ENCODE data around the gene GLIS1.

GLIS1 gene

GRCh38 chr1:53554592-53555305 is 184.2 kb downstream of the GLIS1 start:
- no peak for DNase-seq

DNA sequence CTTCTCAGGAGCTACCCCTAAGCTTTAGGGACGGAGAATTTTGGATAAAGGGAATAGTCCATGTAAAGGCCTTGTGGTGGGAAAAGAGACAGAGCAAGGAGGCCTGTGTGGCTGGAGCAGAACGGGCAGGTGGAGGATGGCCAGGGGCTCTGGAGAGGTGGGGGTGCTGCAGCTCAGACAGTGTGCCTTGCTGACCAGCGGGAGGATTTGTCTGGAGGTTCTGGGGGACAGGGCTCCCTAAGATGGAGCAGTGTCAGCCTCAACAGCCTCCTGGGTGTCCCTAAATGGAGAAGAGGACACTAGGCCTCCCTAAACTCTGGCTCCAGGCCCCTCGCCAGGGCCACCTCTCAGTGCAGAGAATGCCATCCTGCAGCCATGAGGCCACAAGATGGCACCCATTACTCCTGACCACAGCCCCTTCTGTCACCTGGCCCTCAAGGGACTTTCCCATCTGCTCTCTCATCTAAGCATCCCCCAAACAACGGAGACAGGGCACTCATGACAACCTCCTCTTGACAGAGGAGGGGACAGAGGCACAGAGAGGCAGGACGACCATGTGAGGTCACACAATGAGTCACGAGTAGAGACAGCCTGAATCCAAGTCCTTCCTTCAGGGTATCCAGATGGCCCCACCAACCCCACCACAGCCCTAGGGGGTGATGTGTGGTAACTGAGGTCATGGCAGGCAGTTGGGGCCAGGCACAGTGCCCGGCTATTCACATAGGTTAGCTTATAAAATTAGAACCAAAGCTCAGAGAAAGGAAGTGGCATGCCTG is 185.0 kb downstream of the GLIS1 start:
- no peak for DNase-seq

- no peak for DNase-seq
Measured at GRCh38 chr1:53552981-53553733, 185.8 kb downstream of the GLIS1 start.

DNA sequence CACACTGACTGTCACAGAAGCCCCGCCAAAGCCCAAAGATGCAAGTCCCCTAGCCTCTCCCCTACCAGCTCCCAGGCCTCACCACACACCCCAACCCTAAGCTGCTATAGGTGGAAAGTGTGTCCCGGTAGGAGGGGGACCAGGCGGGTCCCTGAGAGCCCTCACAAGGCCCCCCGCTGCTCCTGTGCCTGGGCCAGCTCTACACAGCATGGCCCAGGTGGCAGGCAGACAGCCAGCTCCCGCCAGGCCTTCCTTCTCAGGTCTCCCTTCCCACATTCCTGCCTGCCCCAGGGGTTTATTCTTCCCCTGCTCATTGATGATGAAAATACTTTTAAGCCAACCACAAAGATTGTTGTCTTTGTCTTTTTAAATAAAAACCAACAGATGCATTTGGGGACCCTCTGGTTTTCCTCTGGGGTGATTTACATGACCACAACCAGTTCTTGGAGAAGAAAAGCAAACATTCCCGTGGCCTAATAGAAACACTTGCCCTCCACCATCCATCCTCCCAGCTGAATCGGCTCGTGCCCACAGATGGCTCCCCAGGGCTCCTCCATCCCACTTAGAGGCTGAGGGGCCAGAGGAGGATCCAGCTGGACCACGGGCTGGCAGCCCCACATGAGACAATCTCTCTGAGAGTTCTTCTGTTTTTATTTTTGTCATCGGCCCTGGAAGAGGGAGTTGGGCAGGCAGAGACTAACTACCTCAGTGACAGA is 186.7 kb downstream of the GLIS1 start:
- DNase-seq: no peak

DNA sequence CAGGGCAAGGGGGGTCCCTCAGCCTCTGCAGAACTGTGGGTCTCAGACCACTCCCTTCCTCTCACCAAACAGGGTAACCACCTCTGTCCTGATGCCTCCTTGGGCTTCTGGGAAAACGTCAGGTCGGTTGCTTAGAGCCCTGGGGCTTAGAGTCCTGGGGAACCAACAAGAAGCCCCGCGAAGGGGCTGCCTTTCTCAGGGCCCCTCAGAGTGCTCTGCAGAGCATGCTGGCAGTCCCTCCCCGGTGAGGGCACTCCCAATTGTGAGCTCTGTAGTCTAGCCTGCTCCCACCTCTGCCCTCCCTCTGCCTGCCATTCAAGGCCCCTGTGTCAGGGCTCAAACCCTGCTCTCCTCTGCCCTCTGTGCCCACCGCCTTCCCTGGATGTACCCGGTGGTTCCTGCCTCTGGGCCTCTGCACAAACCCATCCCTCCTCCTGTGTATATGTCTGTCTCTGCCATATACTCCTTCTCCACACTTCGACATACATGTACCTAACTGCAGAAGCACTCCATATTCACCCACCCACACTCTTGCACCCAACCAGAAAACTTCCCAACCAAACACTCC is 187.5 kb downstream of the GLIS1 start:
- no peak for DNase-seq

DNA sequence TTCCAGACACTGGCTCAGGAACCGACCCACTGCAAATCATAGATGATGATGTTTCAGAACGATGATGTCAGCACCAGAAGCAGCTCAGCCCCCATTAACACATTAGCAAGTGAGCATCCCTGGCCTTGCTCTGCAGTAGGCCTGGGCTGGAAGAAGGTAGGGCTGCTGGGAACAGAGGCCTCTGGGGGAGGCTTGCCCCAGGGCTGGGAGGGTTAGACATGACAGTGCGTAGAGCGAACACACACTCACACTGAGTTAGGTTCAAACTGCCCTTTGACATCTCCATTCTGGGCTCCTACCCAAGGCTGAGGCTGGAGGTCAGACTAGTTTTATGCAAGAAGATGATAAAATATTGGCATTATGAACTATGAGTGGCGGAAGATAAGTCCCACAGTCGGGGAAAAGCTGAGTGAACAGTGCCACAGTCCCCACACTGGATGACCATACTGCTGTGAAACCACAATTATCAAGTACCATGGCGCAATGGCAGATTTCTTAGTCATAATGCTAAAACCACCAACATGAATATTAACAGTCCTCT is 188.7 kb downstream of the GLIS1 start:
- no peak for DNase-seq

DNA sequence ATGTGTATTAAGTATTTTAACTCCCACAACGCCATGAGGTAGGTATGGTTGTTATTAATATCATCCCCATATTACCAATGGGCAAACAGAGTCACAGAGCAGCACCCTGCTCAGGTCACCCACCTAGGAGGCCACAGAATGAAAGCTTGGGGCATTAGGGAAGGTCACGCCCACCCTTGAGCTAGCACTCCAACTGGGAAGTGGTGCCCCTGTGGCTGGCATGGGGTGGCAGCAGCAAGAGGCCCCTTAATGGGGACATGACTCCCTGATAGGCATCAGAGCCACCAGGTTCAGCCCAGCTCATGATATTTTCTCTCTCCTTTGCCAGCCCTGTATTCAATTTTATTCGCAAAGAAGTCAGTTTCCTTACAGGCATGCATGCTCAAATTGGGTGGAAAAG is 189.2 kb downstream of the GLIS1 start:
- no peak for DNase-seq

- DNase-seq: no peak
Measured at GRCh38 chr1:53549287-53549686, 189.7 kb downstream of the GLIS1 start.

DNA sequence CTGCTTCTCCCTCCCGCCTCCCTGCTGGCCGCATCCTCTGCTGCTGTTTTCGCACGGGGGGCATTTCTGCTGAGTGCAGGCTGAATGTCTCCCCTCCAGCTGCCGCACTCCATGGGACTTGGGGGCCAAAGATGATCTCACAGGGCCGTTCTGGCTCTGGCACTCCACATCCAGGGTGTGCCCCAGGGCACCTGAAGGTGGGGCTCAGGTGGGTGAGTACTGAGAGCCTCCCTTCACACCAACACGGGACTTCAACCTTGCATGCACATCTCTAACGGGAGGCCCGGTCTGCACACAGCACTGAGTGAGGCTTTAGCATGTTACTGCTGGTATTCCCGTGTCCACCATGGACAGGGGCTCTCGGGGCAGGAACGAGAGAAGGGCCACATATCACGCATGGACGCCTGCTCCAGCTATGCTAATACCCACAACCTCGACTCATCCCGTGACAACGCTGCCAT is 190.9 kb downstream of the GLIS1 start:
- DNase-seq: no peak

DNA sequence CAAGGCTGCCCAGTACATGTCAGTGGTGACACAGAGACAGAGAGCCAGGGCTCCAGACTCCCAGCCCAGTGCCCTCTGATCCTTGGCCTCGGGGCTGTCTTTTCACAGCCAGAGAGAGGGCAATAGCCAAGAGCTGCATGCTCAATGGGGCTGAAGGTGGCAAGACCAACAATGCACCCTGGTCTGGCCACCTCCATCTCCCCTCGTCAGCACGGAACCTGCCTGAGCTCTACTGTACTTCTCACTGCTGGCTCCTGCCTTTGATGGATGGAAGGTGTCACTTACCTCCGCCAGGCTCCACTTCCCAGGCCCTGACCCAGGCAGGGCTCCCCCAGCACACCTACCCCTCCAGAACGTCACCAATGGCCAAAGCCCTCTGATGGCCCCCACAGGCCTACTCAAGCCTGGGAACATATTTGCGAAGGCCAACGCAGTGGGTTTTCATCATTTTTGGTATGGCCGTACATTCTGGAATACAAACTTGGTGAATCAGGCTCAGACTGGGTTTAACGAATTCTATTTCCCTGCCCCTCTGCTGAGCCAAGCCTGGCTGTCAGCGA is 191.7 kb downstream of the GLIS1 start:
- DNase-seq: no peak

- no peak for DNase-seq
Measured at GRCh38 chr1:53546409-53547155, 192.4 kb downstream of the GLIS1 start.

DNA sequence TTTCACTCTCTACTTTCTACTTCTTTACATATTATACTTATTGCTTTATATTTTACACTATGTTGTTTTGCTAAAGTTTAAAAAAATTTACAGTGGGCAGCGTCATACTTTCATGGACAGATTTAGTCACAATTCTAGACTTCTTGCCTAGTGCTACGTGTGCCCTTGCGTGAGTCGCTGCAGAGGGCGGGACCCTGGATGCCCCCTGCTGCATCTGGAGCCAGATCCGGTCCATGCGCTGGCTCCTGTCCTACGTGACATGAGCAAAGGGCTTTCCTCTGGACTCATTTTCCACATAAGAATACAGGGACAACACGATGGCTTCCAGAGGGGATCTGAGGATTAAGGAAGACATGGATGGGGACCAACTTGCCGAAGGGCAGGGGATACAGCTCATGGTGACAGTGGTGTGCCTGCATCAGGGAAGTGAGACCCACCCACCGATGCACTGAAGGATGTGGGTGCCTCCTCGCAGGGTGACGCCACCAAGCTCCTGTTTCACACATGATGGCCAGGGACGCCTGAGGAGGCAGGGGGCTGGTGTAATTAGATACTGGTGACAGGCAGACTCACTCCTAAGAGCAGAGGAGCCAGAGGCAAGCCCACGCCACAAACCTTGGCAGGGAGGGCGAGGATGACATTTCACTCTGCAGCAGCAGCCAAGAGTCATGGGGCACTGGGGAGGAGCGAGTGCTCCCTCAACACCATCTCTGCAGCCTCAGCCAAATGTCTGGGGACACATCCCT is 193.1 kb downstream of the GLIS1 start:
- DNase-seq: no peak

- DNase-seq: no peak
Measured at GRCh38 chr1:53544728-53545515, 194.0 kb downstream of the GLIS1 start.

DNA sequence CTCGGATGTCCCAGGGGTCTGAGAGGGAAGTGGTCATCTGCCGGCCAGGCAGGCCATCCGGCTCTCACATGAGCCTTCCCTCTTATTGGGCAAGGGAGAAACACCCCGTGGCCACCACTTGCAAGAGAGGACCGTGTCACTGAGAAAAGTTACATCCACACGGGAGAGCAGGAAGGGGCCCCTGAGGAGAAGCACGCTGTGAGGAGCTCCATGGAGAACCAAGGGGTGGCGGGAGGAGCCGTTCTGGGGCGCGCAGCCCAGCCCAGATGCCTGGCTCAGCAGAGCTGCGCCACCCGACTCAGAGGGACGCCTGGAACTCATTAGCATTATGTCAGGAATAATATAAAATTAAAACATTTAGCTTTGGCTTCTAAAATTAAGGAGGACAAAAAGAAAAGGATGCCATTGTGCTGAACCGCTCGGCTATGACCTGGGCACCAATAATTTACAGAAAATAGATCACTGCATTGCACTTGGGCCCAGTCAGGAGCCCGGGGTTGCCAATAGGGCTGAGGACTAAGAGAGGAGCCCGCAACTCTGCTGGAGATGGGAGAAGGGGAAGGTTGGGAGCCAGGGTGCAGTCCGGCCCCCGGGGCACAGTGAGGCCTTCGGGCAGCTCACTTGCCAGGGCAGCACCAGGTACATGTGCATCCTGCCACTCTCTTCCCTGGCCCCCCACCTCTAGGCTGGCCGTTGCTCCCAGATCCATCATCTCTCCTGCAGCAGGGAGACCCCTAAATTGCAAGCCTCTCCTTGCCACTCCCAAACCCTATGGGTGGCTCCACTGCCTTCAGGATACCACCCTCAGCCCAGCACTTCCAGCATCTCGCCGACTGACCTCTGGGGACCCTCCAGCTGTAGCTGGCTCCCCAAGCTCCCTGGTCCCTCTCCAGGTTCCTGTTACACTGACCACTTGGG is 194.9 kb downstream of the GLIS1 start:
- DNase-seq: no peak

GRCh38 chr1:53543130-53543777 is 195.7 kb downstream of the GLIS1 start:
- no peak for DNase-seq

GRCh38 chr1:53542551-53542950 is 196.4 kb downstream of the GLIS1 start:
- DNase-seq: no peak

DNA sequence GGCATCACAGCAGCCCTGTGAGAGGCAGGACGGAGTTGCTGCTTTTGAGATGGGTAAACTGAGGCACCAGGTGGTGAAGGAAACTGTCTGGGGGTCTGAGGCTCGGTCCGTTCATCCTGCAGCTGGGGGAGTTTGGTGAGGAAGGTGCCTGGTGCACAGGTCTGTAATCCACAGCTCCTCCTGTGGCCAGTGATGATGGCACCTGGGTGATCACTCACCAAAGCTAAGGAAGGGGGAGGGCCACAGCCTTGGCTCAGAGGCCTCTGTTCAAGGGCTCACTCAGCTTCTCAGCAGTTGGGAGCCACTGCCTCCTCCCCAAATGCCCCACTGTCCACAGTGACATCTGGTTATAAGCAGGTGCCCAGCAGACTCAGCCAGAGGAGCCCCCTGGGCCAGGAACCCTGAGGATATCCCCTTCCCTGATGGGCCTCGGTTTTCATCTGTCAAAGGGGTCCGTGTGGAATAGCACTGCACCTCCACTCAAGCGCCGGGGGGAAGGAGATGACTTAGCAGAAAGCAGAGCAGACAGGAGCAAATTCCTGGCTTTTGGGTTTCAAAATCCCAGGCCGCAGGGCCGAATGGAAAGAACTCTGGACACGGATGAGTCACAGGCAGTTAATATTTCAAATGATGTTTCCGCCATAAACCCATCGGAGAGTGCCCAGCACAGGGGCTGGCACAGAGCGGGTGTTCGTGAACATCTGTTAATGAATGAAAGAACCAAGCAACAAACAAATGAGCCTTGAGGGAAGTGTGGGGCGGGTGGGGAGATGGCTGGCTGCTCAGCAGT is 197.0 kb downstream of the GLIS1 start:
- no peak for DNase-seq
